ENCODE data around the gene ARCN1.
"Not testable (repeated sequence)": the region's sequence is repeated elsewhere in the genome, so short reads cannot be mapped to it uniquely, and the experiment has no call there.

Gene ARCN1

GRCh38 chr11:118606157-118606843, 34.1 kb downstream of the ARCN1 start:
- DNase-seq: no peak

- no peak for DNase-seq
These were observed 34.6 kb downstream of the ARCN1 start for GRCh38 chr11:118606844-118607228.

GRCh38 chr11:118607401-118608359, 35.5 kb downstream of the ARCN1 start, which contains the start of gene PHLDB1:
PHLDB1 (plus strand) TSS chr11:118607615; CDS start chr11:118613837, 6,222 bp downstream.
- peak in 1 of 2 experiments; percentile 21 for DNase-seq

GRCh38 chr11:118608360-118609227, 36.4 kb downstream of the ARCN1 start:
- no peak for DNase-seq

GRCh38 chr11:118609380-118610224, 37.4 kb downstream of the ARCN1 start:
- no peak for DNase-seq

GRCh38 chr11:118610225-118610772, 38.1 kb downstream of the ARCN1 start:
- DNase-seq: no peak

GRCh38 chr11:118610773-118611432, 38.7 kb downstream of the ARCN1 start:
- DNase-seq: no peak

- not testable (repeated sequence) for DNase-seq
These were observed 39.2 kb downstream of the ARCN1 start for GRCh38 chr11:118611433-118611795.

- no peak for DNase-seq
These were observed 40.2 kb downstream of the ARCN1 start for GRCh38 chr11:118612378-118612777.

- DNase-seq: no peak
These were observed 42.3 kb downstream of the ARCN1 start for GRCh38 chr11:118614511-118614910.

GRCh38 chr11:118615282-118615975, 43.2 kb downstream of the ARCN1 start:
- no peak for DNase-seq

GRCh38 chr11:118615976-118616371, 43.8 kb downstream of the ARCN1 start:
- DNase-seq: no peak

- DNase-seq: no peak
These were observed 46.1 kb downstream of the ARCN1 start for GRCh38 chr11:118618115-118618990.

GRCh38 chr11:118618991-118619375, 46.8 kb downstream of the ARCN1 start:
- DNase-seq: no peak

GRCh38 chr11:118619444-118620197, 47.4 kb downstream of the ARCN1 start:
- DNase-seq: no peak

GRCh38 chr11:118620529-118621070, 48.4 kb downstream of the ARCN1 start:
- no peak for DNase-seq

GRCh38 chr11:118621071-118621783, 49.0 kb downstream of the ARCN1 start:
- peak; percentile 24 to 71 for DNase-seq
